Mucosa of descending colon (tissue), 3 donors: ENCODE data around the gene NRARP. TPM values are rescaled to one million over a fixed set of nuclear protein-coding genes. Genes with fewer than 3 reads are reported as not detected.

Source experiments
- ATAC-seq: fragments of 200-7000 bp; cut with Tn5 transposase; one replicate; pipeline ENCODE4 v1.9.1; 2020; ENCODE audit warnings: mild to moderate bottlenecking, moderate library complexity
- DNase-seq, 3 donors: peaks; one replicate each; pipeline ENCODE4 v3.0.0-alpha.2; 2020
- H3K36me3 ChIP-seq: fragments of 200-600 bp; one replicate; pipeline ENCODE4 v1.8.0; 2021; ENCODE audit warnings: low read depth, mild to moderate bottlenecking
- H3K4me1 ChIP-seq: fragments of 200-600 bp; one replicate; pipeline ENCODE4 v1.8.0; 2021; ENCODE audit warnings: low read depth, mild to moderate bottlenecking
- H3K4me3 ChIP-seq: fragments of 200-600 bp; one replicate; pipeline ENCODE4 v1.8.0; 2021; ENCODE audit warnings: mild to moderate bottlenecking
- H3K9me3 ChIP-seq: fragments of 200-600 bp; one replicate; pipeline ENCODE4 v1.8.0; 2021; ENCODE audit warnings: mild to moderate bottlenecking
- intact Hi-C, 2 donors: fragments of 100-400 bp; cut with DNase I in 1 of 2; cut with micrococcal nuclease in 1 of 2; formaldehyde crosslinking; loops; one replicate each; pipeline versions ENCODE4 v1.11.0 to v1.11.1; 2022; cut with DNase I, micrococcal nuclease
- total RNA-seq, 3 donors: library from RNA; stranded (reverse); fragmentation: NEBNext Ultra II Directional in 2 of 3; extraction: Animal tissue kit (Norgen Biotek cat#: 25700) in 2 of 3; gene quantifications; one replicate each; pipeline versions ENCODE4 v1.2.1 to v1.2.4, GENCODE V29; 2021 to 2023
- TF ChIP-seq, protein P1 (sequence below): fragments of 200-600 bp; IDR thresholded peaks from one replicate; pipeline ENCODE4 v1.8.0; 2022; ENCODE audit warnings: antibody characterized with exemption, mild to moderate bottlenecking
- donor health status: DM: no; HTN: no; CAD: no; lungs with moderate emphysema.
- donor health status: DM: no; HTN: no; CAD: no.
- donor health status: DM: no; HTN: yes; CAD: no.

The NRARP gene
- total RNA-seq, 3 donors from 2014 or later, result 61.4 to 171 (median 146) TPM

DNA sequence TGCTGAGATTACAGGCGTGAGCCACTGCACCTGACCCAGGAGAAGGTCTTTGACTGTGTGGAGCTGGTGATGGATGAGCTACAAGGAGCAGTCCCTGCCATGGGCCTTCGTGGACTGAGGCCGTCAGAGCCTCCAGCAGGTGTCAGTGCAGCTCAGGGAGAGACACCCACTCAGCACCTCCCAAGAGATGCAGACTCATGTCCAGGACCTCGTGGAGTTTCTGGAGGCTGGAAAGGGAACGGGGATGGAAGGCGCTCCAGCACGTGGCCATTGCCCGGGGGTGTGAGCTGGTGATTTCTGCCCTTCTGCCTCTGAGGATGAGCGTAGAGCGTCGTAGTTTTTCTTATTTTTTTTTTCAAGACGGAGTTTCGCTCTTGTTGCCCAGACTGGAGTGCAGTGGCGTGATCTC lies 15.1 kb downstream of the NRARP start:
- peak; percentile 99 for ATAC-seq
- Histone ChIP-seq H3K4me3 (no peak overlapping the region), H3K4me1 (no peaks in the 10 kb centered on the region), H3K36me3 (no peaks in the 10 kb centered on the region), H3K9me3 (no peaks in the 10 kb centered on the region)
- intact Hi-C loops, result no loop called here
- TF ChIP-seq, protein P1, sequence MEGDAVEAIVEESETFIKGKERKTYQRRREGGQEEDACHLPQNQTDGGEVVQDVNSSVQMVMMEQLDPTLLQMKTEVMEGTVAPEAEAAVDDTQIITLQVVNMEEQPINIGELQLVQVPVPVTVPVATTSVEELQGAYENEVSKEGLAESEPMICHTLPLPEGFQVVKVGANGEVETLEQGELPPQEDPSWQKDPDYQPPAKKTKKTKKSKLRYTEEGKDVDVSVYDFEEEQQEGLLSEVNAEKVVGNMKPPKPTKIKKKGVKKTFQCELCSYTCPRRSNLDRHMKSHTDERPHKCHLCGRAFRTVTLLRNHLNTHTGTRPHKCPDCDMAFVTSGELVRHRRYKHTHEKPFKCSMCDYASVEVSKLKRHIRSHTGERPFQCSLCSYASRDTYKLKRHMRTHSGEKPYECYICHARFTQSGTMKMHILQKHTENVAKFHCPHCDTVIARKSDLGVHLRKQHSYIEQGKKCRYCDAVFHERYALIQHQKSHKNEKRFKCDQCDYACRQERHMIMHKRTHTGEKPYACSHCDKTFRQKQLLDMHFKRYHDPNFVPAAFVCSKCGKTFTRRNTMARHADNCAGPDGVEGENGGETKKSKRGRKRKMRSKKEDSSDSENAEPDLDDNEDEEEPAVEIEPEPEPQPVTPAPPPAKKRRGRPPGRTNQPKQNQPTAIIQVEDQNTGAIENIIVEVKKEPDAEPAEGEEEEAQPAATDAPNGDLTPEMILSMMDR, result peak; percentile 33
- peak; percentile 77 to 87 (median 83) for DNase-seq

DNA sequence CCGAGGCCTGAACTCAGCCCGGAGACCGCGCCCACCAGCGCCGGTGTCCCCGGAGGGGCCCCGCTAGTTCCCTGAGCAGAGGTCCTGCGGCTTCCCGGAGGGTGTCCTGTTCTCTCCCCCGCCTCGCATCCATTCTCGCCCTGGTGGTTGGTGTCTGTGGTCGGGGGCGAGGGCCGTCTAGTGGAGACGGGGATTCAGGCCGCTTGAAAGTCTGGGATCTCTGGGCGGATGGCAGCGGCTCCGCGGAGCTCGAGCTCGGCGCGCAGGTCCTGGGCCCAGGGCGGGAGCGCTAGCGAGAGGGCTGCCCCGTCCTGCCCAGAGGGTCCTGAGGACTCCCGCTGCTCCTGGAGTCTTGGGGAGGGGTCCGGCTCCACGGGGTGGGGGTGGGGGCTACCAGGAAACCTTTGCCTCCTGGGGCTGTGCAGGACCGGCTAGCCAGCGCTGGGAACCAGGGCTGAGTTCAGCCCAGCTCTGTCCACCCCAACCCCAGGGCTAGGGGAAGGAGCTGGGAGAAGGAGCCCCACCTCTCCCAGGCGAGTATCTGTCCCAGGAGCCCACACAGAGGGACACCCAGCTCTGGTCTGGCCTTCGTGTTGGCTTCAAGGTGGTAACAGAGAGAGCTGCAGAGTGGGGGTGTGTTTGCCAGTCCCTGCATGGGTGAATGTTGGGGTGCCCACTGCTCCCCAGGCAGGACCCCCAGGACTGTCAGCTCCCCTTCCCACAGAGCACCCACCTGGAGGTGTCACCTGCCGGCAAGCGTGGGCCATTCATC lies 20.5 kb downstream of the NRARP start:
- ATAC-seq (no peak), DNase-seq (peak in 2 of 3 donors; percentile 33 to 56)
- H3K4me1 ChIP-seq, result peaks cover 12% of the 10 kb centered on the region
- no peak overlapping the region for H3K4me3 ChIP-seq
- intact Hi-C loops, result no loop called here
- H3K36me3 ChIP-seq, result peaks cover 3% of the 10 kb centered on the region
- TF ChIP-seq, protein P1, result no peak
- H3K9me3 ChIP-seq, result no peaks in the 10 kb centered on the region

DNA sequence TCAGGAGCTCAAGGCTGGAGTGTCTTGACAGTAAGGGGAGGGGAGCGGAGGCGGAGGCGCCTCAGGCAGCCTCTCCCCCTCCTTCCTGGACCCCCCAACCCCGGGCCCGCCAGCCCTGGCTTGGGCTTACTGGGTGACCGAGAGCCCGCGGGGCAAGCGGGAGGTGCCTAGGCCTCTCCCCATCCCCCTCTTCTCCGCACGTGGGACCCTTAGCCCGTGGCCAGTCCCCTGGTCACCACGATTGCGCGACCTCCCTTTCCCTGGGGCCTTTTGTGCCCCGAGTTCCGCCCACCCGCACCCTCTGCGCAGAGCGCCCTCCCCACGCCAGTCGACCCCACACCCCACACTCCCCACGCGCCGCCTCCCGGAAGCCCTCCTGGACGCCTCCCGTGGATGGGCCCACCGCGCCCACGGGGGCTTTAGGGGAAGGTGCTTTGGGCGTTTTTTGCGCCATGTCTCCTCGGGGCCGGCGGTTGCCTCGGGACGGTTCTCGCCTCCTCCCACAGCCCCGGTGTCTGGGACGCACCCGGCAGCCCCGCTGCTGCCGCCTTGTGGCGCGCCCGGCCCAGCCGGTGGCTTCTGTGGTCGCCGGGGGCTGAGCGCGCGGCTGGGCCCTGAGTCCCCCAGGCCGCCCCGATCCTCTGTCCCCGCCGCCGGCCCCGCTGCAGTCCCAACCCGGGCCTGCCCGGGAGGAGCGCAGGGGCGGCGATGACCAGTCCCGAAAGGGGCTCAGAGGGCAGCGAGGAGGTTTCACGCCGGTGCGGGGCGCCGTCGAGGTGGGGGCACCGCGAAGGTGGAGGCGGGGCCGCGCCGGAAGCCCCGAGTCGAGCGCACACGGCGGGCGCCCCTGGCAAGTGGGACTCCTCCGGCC lies 21.4 kb downstream of the NRARP start:
- intact Hi-C loops, result no loop called here
- TF ChIP-seq, protein P1, result no peak
- Histone ChIP-seq H3K4me3 (no peak overlapping the region), H3K9me3 (no peaks in the 10 kb centered on the region), H3K36me3 (peaks cover 3% of the 10 kb centered on the region), H3K4me1 (peaks cover 19% of the 10 kb centered on the region)
- peak; percentile 35 to 60 (median 45) for DNase-seq
- no peak for ATAC-seq

DNA sequence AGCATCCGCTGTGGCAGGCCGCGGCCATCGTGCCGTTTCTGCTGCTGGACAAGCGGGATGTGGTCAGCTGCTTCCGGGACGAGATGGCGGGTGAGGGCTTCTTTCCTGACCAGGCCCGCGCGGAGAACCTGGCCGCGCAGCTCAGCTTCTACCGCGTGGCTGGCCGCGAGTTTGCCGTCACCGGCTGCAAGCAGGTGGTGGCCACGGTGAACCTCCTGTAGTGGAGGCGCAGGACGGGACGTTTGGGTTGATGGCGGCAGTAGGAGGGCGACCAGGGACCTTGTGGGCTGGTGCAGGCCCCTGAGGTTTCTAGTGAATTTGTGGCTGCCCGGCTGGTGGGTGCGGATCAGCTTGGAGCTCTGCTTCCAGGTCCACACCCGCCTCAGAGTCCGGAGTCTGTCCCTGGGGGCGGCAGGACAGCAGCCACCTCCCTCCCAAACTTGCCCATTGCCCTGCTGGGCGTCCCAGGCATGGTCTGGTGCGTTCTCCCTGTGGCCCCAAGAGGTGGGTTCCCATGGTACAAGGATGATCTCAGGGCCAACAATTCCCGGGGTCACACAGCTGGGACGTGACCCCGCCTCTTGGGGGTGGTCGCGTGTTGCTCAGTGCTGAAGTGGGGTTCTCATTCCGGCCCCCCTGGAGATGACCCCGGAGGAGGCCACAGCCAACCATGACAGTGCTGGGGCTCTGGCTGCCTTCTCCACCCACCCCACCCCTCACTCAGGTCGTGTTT lies 22.2 kb downstream of the NRARP start:
- peaks cover 24% of the 10 kb centered on the region for H3K4me1 ChIP-seq
- no peaks in the 10 kb centered on the region for H3K9me3 ChIP-seq
- H3K4me3 ChIP-seq, result no peak overlapping the region
- ATAC-seq (no peak), DNase-seq (peak in 2 of 3 donors; percentile 35 to 56)
- TF ChIP-seq, protein P1, result no peak
- peaks cover 3% of the 10 kb centered on the region for H3K36me3 ChIP-seq
- intact Hi-C loops, result no loop called here
